Fibroblast of pulmonary artery (primary cell): ENCODE data around the gene KSR1.

Experiments used
- DNase-seq: peaks from one replicate; pipeline ENCODE4 v3.0.0-alpha.2; 2010; ENCODE audit warnings: low read depth
- H3K4me3 ChIP-seq: replicated peaks from 2 replicates; pipeline ENCODE4 v1.5.1; 2011; ENCODE audit warnings: low read depth, mild to moderate bottlenecking, control low read depth, low read length, moderate library complexity
- TF ChIP-seq, protein P1 (sequence below): IDR thresholded peaks from 2 replicates; pipeline ENCODE4 v1.5.1; 2011; ENCODE audit warnings: mild to moderate bottlenecking, control low read depth, low read length, inconsistent platforms; ENCODE audit errors: missing control alignments

Gene KSR1

DNA sequence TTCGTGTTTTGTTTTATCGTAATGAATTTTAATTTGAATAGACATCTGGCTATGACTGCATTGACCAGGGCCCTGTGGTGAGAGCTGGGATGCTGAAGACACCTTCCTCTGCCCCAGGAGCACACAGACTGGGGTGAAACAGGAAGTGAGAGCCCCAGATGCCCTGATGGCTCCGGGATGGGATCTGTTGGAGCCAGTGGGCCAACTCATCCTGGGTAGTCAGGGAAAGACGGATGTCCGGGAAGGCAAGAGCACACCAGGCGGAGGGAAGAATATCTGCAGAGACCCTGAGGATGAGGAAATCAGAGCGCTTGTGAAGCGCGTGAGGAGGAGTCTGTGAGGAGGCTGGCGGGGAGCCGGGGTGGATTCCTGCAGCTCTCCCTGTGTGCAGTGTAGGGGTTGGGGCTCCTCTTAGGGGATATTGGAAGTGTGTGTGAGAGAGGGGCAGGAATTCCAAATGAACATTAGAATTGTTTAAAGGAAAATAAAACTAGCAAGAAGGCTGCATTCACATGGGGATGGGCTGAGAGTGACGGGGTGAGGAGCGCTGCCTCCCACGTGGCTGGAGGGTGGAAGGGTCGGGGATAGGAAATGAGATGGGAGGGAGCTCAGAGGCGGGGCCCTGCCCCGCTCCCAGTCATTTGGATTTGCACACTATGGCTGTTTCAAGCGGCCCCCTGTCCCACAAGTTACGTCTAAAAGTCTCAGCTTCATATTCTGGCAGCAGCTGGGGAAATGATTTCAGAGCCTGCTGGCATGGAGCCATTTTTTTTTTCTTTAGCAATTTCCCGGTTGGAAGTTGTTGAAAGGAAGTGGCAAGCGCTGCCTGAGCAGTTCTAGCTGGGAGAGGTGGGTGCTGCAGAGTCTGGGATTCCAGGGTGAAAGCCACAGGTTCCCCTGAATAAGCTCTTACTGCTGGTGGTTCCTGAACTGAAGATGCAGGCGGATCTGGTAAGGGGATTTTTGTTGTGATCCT lies 103.5 kb downstream of the KSR1 start:
- peak; percentile 99 for DNase-seq
- TF ChIP-seq, protein P1, sequence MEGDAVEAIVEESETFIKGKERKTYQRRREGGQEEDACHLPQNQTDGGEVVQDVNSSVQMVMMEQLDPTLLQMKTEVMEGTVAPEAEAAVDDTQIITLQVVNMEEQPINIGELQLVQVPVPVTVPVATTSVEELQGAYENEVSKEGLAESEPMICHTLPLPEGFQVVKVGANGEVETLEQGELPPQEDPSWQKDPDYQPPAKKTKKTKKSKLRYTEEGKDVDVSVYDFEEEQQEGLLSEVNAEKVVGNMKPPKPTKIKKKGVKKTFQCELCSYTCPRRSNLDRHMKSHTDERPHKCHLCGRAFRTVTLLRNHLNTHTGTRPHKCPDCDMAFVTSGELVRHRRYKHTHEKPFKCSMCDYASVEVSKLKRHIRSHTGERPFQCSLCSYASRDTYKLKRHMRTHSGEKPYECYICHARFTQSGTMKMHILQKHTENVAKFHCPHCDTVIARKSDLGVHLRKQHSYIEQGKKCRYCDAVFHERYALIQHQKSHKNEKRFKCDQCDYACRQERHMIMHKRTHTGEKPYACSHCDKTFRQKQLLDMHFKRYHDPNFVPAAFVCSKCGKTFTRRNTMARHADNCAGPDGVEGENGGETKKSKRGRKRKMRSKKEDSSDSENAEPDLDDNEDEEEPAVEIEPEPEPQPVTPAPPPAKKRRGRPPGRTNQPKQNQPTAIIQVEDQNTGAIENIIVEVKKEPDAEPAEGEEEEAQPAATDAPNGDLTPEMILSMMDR: peak; percentile 56
- peak overlapping the region; percentile 42 for H3K4me3 ChIP-seq

DNA sequence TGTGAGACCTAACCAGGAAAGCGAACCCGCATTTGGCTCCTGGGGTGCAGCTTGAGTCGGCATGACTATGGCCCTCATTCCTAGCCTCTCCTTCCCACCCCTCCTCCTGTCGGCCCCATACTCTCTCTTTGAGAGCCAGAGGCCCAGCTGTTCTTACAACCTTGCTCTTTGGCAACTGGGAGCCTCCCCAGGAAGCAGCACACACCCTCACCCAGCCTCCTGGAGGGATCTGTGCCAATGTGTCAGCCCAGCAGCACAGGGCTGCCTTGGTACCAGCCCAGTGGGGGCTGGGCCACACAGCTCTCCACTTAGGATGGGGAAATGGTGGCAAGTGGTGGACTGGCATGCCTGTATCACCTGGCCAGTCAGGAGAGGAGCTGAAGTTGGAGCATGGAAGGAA lies 104.4 kb downstream of the KSR1 start:
- TF ChIP-seq, protein P1: no peak
- peak overlapping the region; percentile 42 for H3K4me3 ChIP-seq
- DNase-seq: peak; percentile 62

DNA sequence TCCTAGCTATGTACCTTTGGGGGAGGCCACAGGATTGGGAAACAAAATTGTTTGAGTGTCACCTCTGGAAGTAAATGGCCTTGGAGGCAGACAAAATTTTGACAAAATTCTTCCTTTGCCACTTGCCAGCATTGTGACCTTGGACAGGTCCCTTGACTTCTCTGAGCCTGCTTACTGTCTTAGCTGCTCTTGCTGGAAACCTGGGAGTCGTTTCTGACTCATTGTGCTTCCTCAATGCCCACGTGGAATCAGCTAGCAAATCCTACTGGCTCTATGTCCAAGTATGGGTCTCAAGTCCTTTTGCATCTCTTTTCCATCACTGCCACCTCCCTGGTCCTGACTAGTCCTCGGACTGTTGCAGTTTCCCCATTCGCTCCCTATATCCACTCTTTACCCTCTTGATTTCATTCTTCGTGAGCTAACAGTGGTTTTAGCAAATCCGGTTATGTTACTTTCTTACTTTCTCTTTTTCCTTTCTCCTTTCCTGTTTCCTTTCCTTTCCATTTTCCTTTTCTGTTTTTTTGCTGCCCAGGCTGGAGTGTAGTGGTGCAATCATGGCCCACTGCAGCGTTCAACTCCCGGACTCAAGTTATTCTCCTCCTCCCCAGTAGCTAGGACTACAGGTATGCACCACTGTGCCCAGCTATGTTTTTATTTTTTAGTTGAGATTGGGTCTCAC lies 106.7 kb downstream of the KSR1 start:
- TF ChIP-seq, protein P1: no peak
- peak; percentile 46 for DNase-seq
- H3K4me3 ChIP-seq: no peak overlapping the region

DNA sequence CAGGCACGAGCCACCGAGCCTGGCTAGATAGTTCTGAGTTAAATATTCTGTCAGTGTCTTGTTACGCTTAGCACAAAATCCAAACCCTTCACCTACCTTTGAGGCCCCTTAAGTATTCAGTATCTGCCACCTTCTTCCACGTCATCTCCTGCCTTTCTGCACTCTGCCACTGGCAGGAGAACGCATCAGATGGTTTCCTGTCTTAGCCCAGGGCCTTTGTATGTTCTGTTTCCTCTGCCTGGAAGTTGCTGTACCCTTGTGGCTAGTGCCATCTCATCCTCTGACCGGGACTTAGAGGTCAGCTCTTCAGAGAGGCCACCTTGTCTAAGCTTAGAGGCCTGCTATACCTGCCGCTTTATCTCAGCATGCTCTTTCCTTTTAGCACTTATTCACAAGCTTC lies 107.3 kb downstream of the KSR1 start:
- DNase-seq: no peak
- TF ChIP-seq, protein P1: no peak
- H3K4me3 ChIP-seq: no peak overlapping the region

DNA sequence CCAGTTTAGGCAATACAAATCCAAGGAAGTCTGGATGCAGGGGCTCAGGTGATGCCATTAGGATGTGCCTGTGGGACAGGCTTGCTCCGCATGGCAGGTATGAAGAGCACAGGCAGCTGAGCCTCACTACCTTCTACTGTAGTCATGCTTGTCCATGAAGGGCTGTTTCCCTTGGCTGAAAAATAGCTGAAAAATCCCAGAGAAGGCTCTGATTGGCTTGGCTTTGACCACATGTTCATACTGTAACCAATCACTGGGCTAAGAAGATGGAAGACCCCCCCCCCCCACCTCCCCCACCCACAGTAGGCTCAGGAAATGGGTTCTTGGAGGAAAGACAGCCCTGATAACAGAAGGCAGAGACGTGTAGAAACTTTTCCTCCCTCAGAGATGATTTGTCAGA lies 108.2 kb downstream of the KSR1 start:
- no peak for DNase-seq
- H3K4me3 ChIP-seq: no peak overlapping the region
- TF ChIP-seq, protein P1: no peak

DNA sequence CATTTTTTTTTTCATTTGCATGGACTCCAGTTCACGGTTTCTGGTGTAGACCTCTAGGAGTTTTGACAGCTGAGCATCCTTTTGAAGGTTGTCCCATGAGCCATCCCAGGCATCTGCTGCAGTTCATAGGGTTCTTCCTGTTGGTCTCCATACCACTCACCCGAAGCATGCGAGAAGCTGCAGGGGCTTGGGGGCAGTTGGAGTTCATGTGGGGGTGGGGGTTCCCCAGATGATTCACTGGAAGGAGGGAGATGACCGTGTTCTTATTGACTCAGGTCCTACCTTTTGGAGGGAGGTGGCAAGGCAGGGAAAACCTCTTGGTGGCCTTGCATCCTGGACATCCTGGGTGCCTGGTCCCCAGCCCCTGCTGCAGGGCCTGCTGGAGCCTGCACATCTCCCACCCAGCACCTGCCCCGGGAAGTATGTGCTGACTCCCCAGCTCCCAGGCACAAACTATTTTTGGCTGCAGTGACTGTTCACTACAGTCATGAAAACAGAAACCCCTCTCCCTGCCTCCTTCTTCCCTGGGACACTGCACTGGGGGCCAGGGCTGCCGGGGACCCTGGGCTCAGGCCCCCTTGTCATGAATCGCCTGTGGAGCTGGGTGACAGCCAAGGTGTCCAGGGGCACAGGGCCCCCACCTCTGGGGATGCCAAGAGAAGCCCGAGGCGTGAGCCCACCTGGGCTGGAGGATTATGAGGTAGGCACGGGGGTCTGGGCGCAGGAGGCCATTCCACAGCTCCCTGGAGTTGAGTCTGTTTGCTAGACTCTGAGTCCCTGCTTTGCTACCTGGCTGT lies 109.8 kb downstream of the KSR1 start:
- TF ChIP-seq, protein P1: no peak
- H3K4me3 ChIP-seq: no peak overlapping the region
- DNase-seq: no peak
